LNCaP clone FGC (cell line): ENCODE data around the gene ARHGEF28.

Source experiments
- DNase-seq: peaks from one replicate; pipeline ENCODE4 v3.0.0-alpha.2; 2011; ENCODE audit warnings: low read depth
- H3K4me3 ChIP-seq: 2 replicates; pipeline ENCODE4 v1.5.1; 2011; ENCODE audit warnings: mild to moderate bottlenecking, low read depth, low read length, control low read depth
- CTCF ChIP-seq: IDR thresholded peaks from 2 replicates; pipeline ENCODE4 v1.5.1; 2012; ENCODE audit warnings: mild to moderate bottlenecking; ENCODE audit not compliant: control insufficient read depth, insufficient read depth; ENCODE audit errors: extremely low read depth

ARHGEF28 gene

GRCh38 chr5:73664796-73665195 is 38.8 kb downstream of the ARHGEF28 start:
- DNase-seq = no peak
- no peak for TF ChIP-seq CTCF
- no peak overlapping the region for H3K4me3 ChIP-seq

- TF ChIP-seq CTCF = no peak
- no peak for DNase-seq
- H3K4me3 ChIP-seq = no peak overlapping the region
Measured at GRCh38 chr5:73666891-73667290, 40.9 kb downstream of the ARHGEF28 start.

- DNase-seq = no peak
- no peak for TF ChIP-seq CTCF
- H3K4me3 ChIP-seq = no peak overlapping the region
Measured at GRCh38 chr5:73668017-73668416, 42.0 kb downstream of the ARHGEF28 start.

GRCh38 chr5:73668486-73669111 is 42.6 kb downstream of the ARHGEF28 start:
- DNase-seq = no peak
- no peak for TF ChIP-seq CTCF
- H3K4me3 ChIP-seq = no peak overlapping the region

GRCh38 chr5:73670731-73671130 is 44.7 kb downstream of the ARHGEF28 start:
- H3K4me3 ChIP-seq = no peak overlapping the region
- no peak for TF ChIP-seq CTCF

GRCh38 chr5:73672132-73672531 is 46.1 kb downstream of the ARHGEF28 start:
- DNase-seq = no peak
- no peak overlapping the region for H3K4me3 ChIP-seq
- no peak for TF ChIP-seq CTCF

More at GRCh38 chr5:73670731-73671130, 44.7 kb downstream of the ARHGEF28 start:
- no peak for DNase-seq

- no peak for DNase-seq
- no peak overlapping the region for H3K4me3 ChIP-seq
- no peak for TF ChIP-seq CTCF
Measured at GRCh38 chr5:73673161-73673591, 47.2 kb downstream of the ARHGEF28 start.
